ENCODE measurements around the gene C1QA.

Gene C1QA

DNA sequence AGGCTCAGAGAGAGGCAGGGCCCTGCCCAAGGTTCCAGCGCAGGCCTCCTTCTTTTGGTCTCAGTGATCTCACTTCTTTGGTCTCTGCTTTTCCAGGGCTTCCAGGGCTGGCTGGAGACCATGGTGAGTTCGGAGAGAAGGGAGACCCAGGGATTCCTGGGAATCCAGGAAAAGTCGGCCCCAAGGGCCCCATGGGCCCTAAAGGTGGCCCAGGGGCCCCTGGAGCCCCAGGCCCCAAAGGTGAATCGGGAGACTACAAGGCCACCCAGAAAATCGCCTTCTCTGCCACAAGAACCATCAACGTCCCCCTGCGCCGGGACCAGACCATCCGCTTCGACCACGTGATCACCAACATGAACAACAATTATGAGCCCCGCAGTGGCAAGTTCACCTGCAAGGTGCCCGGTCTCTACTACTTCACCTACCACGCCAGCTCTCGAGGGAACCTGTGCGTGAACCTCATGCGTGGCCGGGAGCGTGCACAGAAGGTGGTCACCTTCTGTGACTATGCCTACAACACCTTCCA, 24.4 kb downstream of the C1QA start:
- Histone ChIP-seq H3K9me2 (ENCODE audit: low read depth, low read length) (no peaks in the 10 kb centered on the region), H4K20me1 (ENCODE audit: insufficient read depth, low read length) (no peaks in the 10 kb centered on the region), H3K4me3 (ENCODE audit: low read depth, low read length, poor library complexity, severe bottlenecking) (no peak overlapping the region), H3K27ac (ENCODE audit: low read depth, low read length, poor library complexity, severe bottlenecking) (no peak overlapping the region), H3F3A (ENCODE audit: insufficient read depth, low read length) (no peaks in the 10 kb centered on the region), H2AFZ (ENCODE audit: low read length) (no peak overlapping the region), H3K9ac (ENCODE audit: low read length) (no peak overlapping the region), H3K27me3 (ENCODE audit: insufficient read depth, low read length) (no peaks in the 10 kb centered on the region), H3K79me2 (ENCODE audit: insufficient read depth, low read length) (no peaks in the 10 kb centered on the region), H3K36me3 (ENCODE audit: insufficient read depth, low read length) (no peaks in the 10 kb centered on the region), H3K9me3 (ENCODE audit: low read length) (no peaks in the 10 kb centered on the region), H3K4me2 (ENCODE audit: low read length) (no peak overlapping the region), H3K4me1 (ENCODE audit: insufficient read depth, low read length, severe bottlenecking) (no peaks in the 10 kb centered on the region)
- TF ChIP-seq CTCF (IDR thresholded peaks at IDR 0.05; ENCODE audit: low read length) (no peak), EZH2 (IDR thresholded peaks at IDR 0.05; ENCODE audit: borderline replicate concordance, low read length) (no peak)

DNA sequence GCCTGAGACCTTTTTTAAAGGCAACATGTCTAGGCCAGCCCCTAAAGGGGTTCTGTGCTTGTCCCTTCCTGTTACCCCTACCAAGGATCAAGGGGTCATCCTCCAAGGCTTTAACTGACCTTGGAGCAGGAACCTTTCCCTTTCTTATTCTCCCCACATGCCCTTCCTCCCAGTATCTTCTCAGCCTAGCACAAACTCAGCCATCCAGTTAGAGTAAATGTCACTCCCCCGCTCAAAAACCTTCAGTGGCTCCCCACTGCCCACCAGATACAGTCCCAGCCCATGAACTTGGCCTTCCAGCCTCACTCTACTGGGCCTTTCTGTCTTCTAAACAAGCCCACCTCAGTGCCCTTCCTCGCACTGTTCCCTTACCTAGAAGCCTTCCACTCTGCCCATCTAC, 25.5 kb downstream of the C1QA start:
- no peak overlapping the region for H3K9ac ChIP-seq (ENCODE audit: low read length)
- H3K9me2 ChIP-seq (ENCODE audit: low read depth, low read length): no peaks in the 10 kb centered on the region
- no peaks in the 10 kb centered on the region for H3K4me1 ChIP-seq (ENCODE audit: insufficient read depth, low read length, severe bottlenecking)
- no peaks in the 10 kb centered on the region for H3K79me2 ChIP-seq (ENCODE audit: insufficient read depth, low read length)
- H3K27ac ChIP-seq (ENCODE audit: low read depth, low read length, poor library complexity, severe bottlenecking): no peak overlapping the region
- no peaks in the 10 kb centered on the region for H3K36me3 ChIP-seq (ENCODE audit: insufficient read depth, low read length)
- no peaks in the 10 kb centered on the region for H3K9me3 ChIP-seq (ENCODE audit: low read length)
- H3K4me3 ChIP-seq (ENCODE audit: low read depth, low read length, poor library complexity, severe bottlenecking): no peak overlapping the region
- H3K4me2 ChIP-seq (ENCODE audit: low read length): no peak overlapping the region
- no peaks in the 10 kb centered on the region; the same call in 1 of the 2 replicates for H3K27me3 ChIP-seq (ENCODE audit: insufficient read depth, low read length)
- H2AFZ ChIP-seq (ENCODE audit: low read length): no peak overlapping the region
- no peak for TF ChIP-seq CTCF (IDR thresholded peaks at IDR 0.05; ENCODE audit: low read length)
- TF ChIP-seq EZH2 (IDR thresholded peaks at IDR 0.05; ENCODE audit: borderline replicate concordance, low read length): no peak
- no peaks in the 10 kb centered on the region for H3F3A ChIP-seq (ENCODE audit: insufficient read depth, low read length)
- H4K20me1 ChIP-seq (ENCODE audit: insufficient read depth, low read length): no peaks in the 10 kb centered on the region

- Histone ChIP-seq H3K4me2 (ENCODE audit: low read length) (no peak overlapping the region), H4K20me1 (ENCODE audit: insufficient read depth, low read length) (no peaks in the 10 kb centered on the region), H3F3A (ENCODE audit: insufficient read depth, low read length) (no peaks in the 10 kb centered on the region), H3K27me3 (ENCODE audit: insufficient read depth, low read length) (no peaks in the 10 kb centered on the region; the same call in 1 of the 2 replicates), H3K4me3 (ENCODE audit: low read depth, low read length, poor library complexity, severe bottlenecking) (no peak overlapping the region), H3K9me3 (ENCODE audit: low read length) (no peaks in the 10 kb centered on the region), H3K4me1 (ENCODE audit: insufficient read depth, low read length, severe bottlenecking) (no peaks in the 10 kb centered on the region), H2AFZ (ENCODE audit: low read length) (no peak overlapping the region), H3K27ac (ENCODE audit: low read depth, low read length, poor library complexity, severe bottlenecking) (no peak overlapping the region), H3K36me3 (ENCODE audit: insufficient read depth, low read length) (no peaks in the 10 kb centered on the region), H3K79me2 (ENCODE audit: insufficient read depth, low read length) (no peaks in the 10 kb centered on the region), H3K9me2 (ENCODE audit: low read depth, low read length) (no peaks in the 10 kb centered on the region), H3K9ac (ENCODE audit: low read length) (no peak overlapping the region)
- TF ChIP-seq EZH2 (IDR thresholded peaks at IDR 0.05; ENCODE audit: borderline replicate concordance, low read length) (no peak), CTCF (IDR thresholded peaks at IDR 0.05; ENCODE audit: low read length) (no peak)
Observed at GRCh38 chr1:22662318-22662717, 25.9 kb downstream of the C1QA start.
